Neuronal stem cell (in vitro differentiated cells): Measurements from ENCODE around the gene IFITM1.

Experiments
- DNase-seq: peaks from one replicate; pipeline ENCODE4 v3.0.0-alpha.2; 2013; ENCODE audit warnings: low spot score
- H2AFZ ChIP-seq: one replicate; pipeline ENCODE4 v1.6.1; 2013; ENCODE audit warnings: mild to moderate bottlenecking, low read length, inconsistent platforms
- H2AK5ac ChIP-seq: 2 replicates; pipeline ENCODE4 v1.6.1; 2013; ENCODE audit warnings: low read depth, mild to moderate bottlenecking, inconsistent platforms, low read length, moderate library complexity, mixed read lengths
- H2BK120ac ChIP-seq: 2 replicates; pipeline ENCODE4 v1.6.1; 2013; ENCODE audit warnings: low read depth, mild to moderate bottlenecking, inconsistent platforms, low read length, moderate library complexity, mixed read lengths
- H2BK12ac ChIP-seq: one replicate; pipeline ENCODE4 v1.6.1; 2013; ENCODE audit warnings: low read length, inconsistent platforms
- H2BK15ac ChIP-seq: 2 replicates; pipeline ENCODE4 v1.6.1; 2013; ENCODE audit warnings: mild to moderate bottlenecking, low read length, inconsistent platforms, mixed read lengths
- H2BK5ac ChIP-seq: one replicate; pipeline ENCODE4 v1.6.1; 2013; ENCODE audit warnings: inconsistent platforms, mild to moderate bottlenecking, low read length, moderate library complexity
- H3K14ac ChIP-seq: one replicate; pipeline ENCODE4 v1.6.1; 2013; ENCODE audit warnings: low read length, inconsistent platforms
- H3K18ac ChIP-seq: 2 replicates; pipeline ENCODE4 v1.6.1; 2013; ENCODE audit warnings: low read length, inconsistent platforms
- H3K23ac ChIP-seq: 2 replicates; pipeline ENCODE4 v1.6.1; 2013; ENCODE audit warnings: low read depth, mild to moderate bottlenecking, mixed read lengths, low read length, inconsistent platforms; ENCODE audit not compliant: poor library complexity
- H3K27ac ChIP-seq: replicated peaks from 3 replicates; pipeline ENCODE4 v1.5.1; 2013; ENCODE audit warnings: low read length, inconsistent platforms
- H3K27me3 ChIP-seq, 3 experiments: 2 replicates each; pipeline ENCODE4 v1.6.1; 2013; ENCODE audit warnings: low read length in 3 of 3, mild to moderate bottlenecking in 2 of 3, inconsistent platforms in 1 of 3, low read depth in 1 of 3, mixed read lengths in 1 of 3, moderate library complexity in 1 of 3; ENCODE audit not compliant: control insufficient read depth in 3 of 3, insufficient read depth in 3 of 3
- H3K36me3 ChIP-seq, 2 donors: replicated peaks in 1 of 2; 2 replicates each; pipeline ENCODE4 v1.6.1; 2013; ENCODE audit warnings: low read length in 2 of 2; ENCODE audit not compliant: control insufficient read depth in 2 of 2, insufficient read depth in 2 of 2
- H3K4ac ChIP-seq: 2 replicates; pipeline ENCODE4 v1.6.1; 2013; ENCODE audit warnings: inconsistent platforms, mild to moderate bottlenecking, low read length, moderate library complexity
- H3K4me1 ChIP-seq, 2 donors: 1 replicate in 1 of 2; 2 replicates in 1 of 2; pipeline ENCODE4 v1.6.1; 2013; ENCODE audit warnings: low read length in 2 of 2, low read depth in 1 of 2; ENCODE audit not compliant: control insufficient read depth in 2 of 2, insufficient read depth in 1 of 2
- H3K4me2 ChIP-seq: one replicate; pipeline ENCODE4 v1.6.1; 2013; ENCODE audit warnings: mild to moderate bottlenecking, low read length, inconsistent platforms; ENCODE audit not compliant: insufficient read depth, poor library complexity, severe bottlenecking
- H3K4me3 ChIP-seq, 2 donors: 2 replicates each; pipeline ENCODE4 v1.5.1; 2013; ENCODE audit warnings: low read length in 2 of 2, mild to moderate bottlenecking in 2 of 2, inconsistent platforms in 1 of 2, moderate library complexity in 1 of 2
- H3K79me1 ChIP-seq: one replicate; pipeline ENCODE4 v1.6.1; 2013; ENCODE audit warnings: low read depth, mild to moderate bottlenecking, inconsistent platforms, low read length, moderate library complexity
- H3K9ac ChIP-seq: one replicate; pipeline ENCODE4 v1.6.1; 2013; ENCODE audit warnings: mild to moderate bottlenecking, low read depth, low read length, inconsistent platforms; ENCODE audit not compliant: poor library complexity
- H3K9me3 ChIP-seq, 2 donors: replicated peaks in 1 of 2; 2 replicates each; pipeline versions ENCODE3 to v1.6.1; 2013; ENCODE audit warnings: low read length in 2 of 2, mild to moderate bottlenecking in 2 of 2, inconsistent platforms in 1 of 2, low read depth in 1 of 2, mixed read lengths in 1 of 2, moderate library complexity in 1 of 2; ENCODE audit not compliant: control insufficient read depth in 2 of 2, insufficient read depth in 1 of 2
- H4K8ac ChIP-seq: one replicate; pipeline ENCODE4 v1.6.1; 2013; ENCODE audit warnings: low read depth, mild to moderate bottlenecking, inconsistent platforms, low read length, moderate library complexity
- H4K91ac ChIP-seq: one replicate; pipeline ENCODE4 v1.6.1; 2013; ENCODE audit warnings: low read length, low read depth, mild to moderate bottlenecking, inconsistent platforms; ENCODE audit not compliant: poor library complexity
- WGBS, 2 donors: extraction: QIAGEN DNeasy Blood & Tissue Kit; methylation state at CpG; one replicate each; pipeline ENCODE4 v1.1.7; 2013; ENCODE audit warnings: missing lambda C conversion rate in 2 of 2, mixed read lengths in 1 of 2; ENCODE audit not compliant: insufficient read length in 2 of 2, insufficient replicate concordance in 1 of 2; ENCODE audit errors: extremely low coverage in 2 of 2; 5-methylcytosine and 5-hydroxymethylcytosine counted together

Gene IFITM1

DNA sequence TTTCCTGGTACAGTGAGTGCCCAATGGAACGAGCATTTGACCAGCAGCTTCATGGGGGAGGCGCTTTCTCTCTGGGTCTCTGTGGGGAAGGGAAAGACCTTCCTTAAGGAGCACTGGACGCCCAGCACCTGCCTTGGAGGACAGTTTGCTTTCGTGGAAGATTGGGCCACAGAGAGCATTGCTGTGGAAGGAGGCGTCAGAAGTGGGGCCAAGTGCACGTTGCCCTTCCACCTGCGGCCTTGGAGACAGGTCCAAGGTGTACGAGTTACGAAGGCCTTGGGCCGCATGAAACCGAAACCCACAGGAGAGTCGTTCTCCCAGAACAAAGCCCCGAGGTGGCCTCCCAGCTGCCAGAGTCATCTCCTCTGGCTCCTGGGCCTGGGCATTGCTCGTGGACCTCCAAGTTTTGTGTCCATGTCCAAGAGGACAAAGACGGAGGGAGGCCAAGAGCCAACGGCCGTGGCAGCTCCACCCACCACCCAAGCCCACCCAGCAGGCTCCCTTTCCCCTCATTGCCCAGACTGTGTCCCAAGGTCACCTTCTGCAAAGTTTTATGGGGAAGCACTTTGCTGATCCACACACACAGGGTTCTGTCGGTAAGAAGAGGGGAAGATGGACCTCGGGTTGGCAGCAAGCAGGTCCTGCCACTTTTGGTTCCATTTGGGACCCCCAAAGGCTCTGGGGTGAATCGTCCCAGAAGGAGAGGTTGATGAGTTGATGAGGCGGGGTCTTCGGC is 41.5 kb upstream of the IFITM1 start:
- Histone ChIP-seq H3K4me3 (no peak overlapping the region), H2BK5ac (no peak overlapping the region), H3K23ac (peak overlapping the region; percentile 48), H3K27me3 (no peaks in the 10 kb centered on the region), H2AK5ac (no peak overlapping the region), H3K18ac (no peak overlapping the region), H3K9ac (no peak overlapping the region), H3K36me3 (no peaks in the 10 kb centered on the region), H4K8ac (no peak overlapping the region), H3K4me2 (no peak overlapping the region), H3K27ac (no peak overlapping the region), H3K79me1 (no peaks in the 10 kb centered on the region), H3K4me1 (peaks cover 0 to 5% of the 10 kb centered on the region in 2 donors), H3K9me3 (peaks cover 1 to 8% of the 10 kb centered on the region in 2 donors), H3K14ac (no peak overlapping the region), H3K4ac (no peak overlapping the region), H2BK12ac (no peak overlapping the region), H2BK15ac (no peak overlapping the region), H4K91ac (no peak overlapping the region), H2AFZ (no peak overlapping the region), H2BK120ac (no peak overlapping the region)
- DNase-seq = no peak
- no CpG with 5 or more reads among the region's 22 CpGs for whole genome bisulfite sequencing, 2 donors

DNA sequence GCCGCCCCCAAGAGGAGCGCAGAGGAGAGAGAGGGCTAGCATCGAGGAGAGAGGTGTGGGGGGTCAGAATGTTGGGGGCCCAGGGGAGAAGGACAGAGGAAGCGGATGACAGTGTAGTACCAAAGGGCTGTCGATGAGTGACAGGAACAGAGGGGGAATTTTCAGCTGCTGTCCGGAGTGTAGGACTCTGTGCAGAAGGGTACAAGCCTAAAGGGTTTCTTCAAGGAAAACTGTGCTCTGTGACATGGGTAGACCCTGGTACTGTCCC is 41.0 kb upstream of the IFITM1 start:
- no peak overlapping the region for H2BK120ac ChIP-seq
- H3K36me3 ChIP-seq = no peaks in the 10 kb centered on the region
- no peak overlapping the region for H3K27ac ChIP-seq
- H2BK12ac ChIP-seq = no peak overlapping the region
- H3K18ac ChIP-seq = no peak overlapping the region
- peaks cover 0 to 10% of the 10 kb centered on the region in 2 donors for H3K4me1 ChIP-seq
- no CpG with 5 or more reads among the region's 6 CpGs for WGBS, 2 donors
- peaks cover 1 to 8% of the 10 kb centered on the region in 2 donors for H3K9me3 ChIP-seq
- H3K4me3 ChIP-seq = no peak overlapping the region
- H3K14ac ChIP-seq = no peak overlapping the region
- no peak overlapping the region for H2BK15ac ChIP-seq
- H2BK5ac ChIP-seq = no peak overlapping the region
- no peak overlapping the region for H2AK5ac ChIP-seq
- no peak overlapping the region for H3K4ac ChIP-seq
- peak overlapping the region; percentile 48 for H3K23ac ChIP-seq
- H4K91ac ChIP-seq = no peak overlapping the region
- H3K9ac ChIP-seq = no peak overlapping the region
- H2AFZ ChIP-seq = no peak overlapping the region
- no peak overlapping the region for H4K8ac ChIP-seq
- no peak for DNase-seq
- H3K27me3 ChIP-seq = no peaks in the 10 kb centered on the region
- no peak overlapping the region for H3K4me2 ChIP-seq
- no peaks in the 10 kb centered on the region for H3K79me1 ChIP-seq

DNA sequence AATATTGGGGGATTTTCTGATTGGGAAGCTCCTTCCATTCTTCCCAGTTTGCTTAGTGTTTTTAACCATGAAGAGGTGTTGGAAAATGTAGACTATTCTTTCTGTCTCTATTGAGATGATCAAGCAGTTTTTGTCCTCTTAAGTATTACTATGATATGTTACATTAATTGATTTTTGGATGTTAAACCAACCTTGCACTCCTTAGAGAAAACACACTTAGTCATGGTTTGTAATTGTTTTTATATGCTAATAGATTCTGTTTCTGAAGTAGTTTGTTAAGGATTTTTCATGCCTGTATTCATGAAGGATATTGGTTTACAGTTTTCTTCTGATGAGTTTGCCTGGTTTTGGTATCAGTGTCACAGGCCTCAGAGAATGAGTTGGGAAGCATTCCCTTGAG is 37.6 kb upstream of the IFITM1 start:
- Histone ChIP-seq H4K8ac (no peak overlapping the region), H3K18ac (no peak overlapping the region), H4K91ac (no peak overlapping the region), H3K4me3 (no peak overlapping the region), H2BK15ac (no peak overlapping the region), H2BK12ac (no peak overlapping the region), H2BK5ac (no peak overlapping the region), H3K4me1 (peaks cover 0 to 5% of the 10 kb centered on the region in 2 donors), H2BK120ac (no peak overlapping the region), H3K9me3 (peaks cover 3 to 4% of the 10 kb centered on the region in 2 donors), H3K9ac (no peak overlapping the region), H2AK5ac (no peak overlapping the region), H3K14ac (no peak overlapping the region), H3K36me3 (no peaks in the 10 kb centered on the region), H3K4me2 (no peak overlapping the region), H3K79me1 (no peaks in the 10 kb centered on the region), H3K27ac (no peak overlapping the region), H3K4ac (no peak overlapping the region), H2AFZ (no peak overlapping the region), H3K27me3 (no peaks in the 10 kb centered on the region), H3K23ac (no peak overlapping the region)
- no peak for DNase-seq

DNA sequence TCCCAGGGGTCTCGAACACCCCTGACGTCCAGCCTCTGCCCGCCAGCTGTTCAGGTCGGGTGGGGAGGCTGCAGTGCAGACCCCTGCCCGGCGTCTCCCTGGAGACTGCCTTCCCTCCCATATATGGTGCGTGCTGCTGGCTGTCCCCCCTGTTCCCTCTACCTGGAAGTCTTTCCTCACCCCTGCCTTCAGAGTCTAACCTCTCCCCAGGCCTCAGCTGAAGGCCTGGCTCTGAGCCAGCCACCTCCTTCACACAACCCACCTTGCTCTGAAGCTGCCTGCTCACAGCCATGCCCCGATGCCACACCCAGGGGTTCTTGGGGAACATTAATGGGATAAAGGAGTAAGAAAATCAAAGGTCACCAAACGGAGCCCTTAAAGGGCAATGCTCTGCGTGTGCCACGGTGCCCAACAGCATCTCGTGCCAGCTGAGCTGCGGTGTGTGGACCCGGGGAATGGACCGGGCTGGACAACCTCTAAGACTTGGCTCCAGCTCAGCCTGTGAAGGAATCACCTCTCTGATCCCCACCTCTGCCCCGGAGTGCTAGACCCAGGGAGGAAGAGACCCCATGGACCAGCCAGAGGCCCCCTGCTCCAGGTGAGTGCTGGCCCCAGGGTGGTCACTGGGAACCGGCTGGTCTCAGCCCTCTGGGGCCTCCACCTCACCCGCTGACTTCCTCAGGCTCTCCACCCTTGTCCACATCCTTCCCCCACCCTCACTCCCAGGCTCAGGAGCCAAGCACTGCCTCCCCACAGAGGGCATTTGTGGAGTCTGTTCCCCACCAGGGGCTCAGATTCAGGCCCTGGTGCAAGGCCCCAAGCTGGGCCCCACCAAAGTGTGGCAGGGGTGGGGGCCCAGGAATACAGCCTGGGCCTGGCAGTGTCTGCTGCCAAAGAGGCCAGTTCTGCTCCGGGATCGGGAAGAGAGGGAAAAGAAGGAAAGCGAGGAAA is 35.6 kb upstream of the IFITM1 start, which contains the start of gene NLRP6:
Gene NLRP6, plus strand, starts transcription at position 407 of the 951 bp plus-strand sequence. Its CDS starts 163 bp downstream, at position 570.
- H3K4me3 ChIP-seq = no peak within 1 kb of the TSS
- no peaks in the 10 kb centered on the region for H3K36me3 ChIP-seq
- H4K8ac ChIP-seq = no peak within 1 kb of the TSS
- H3K27me3 ChIP-seq = no peaks in the 10 kb centered on the region
- peak within 1 kb of the TSS; percentile 2 for H3K18ac ChIP-seq
- no peak within 1 kb of the TSS for H3K27ac ChIP-seq
- no peak within 1 kb of the TSS for H3K14ac ChIP-seq
- H3K9ac ChIP-seq = no peak within 1 kb of the TSS
- H2BK5ac ChIP-seq = peak within 1 kb of the TSS; percentile 33
- peak within 1 kb of the TSS; percentile 16 for H2BK15ac ChIP-seq
- peaks cover 2 to 10% of the 10 kb centered on the region in 2 donors for H3K4me1 ChIP-seq
- H3K9me3 ChIP-seq = peaks cover 3 to 4% of the 10 kb centered on the region in 2 donors
- no peak within 1 kb of the TSS for H2AK5ac ChIP-seq
- DNase-seq = no peak
- no peak within 1 kb of the TSS for H4K91ac ChIP-seq
- WGBS, 2 donors = no CpG with 5 or more reads among the region's 21 CpGs
- H2BK120ac ChIP-seq = no peak within 1 kb of the TSS
- H3K79me1 ChIP-seq = no peaks in the 10 kb centered on the region
- H2AFZ ChIP-seq = no peak within 1 kb of the TSS
- H3K4me2 ChIP-seq = no peak within 1 kb of the TSS
- no peak within 1 kb of the TSS for H3K23ac ChIP-seq
- no peak within 1 kb of the TSS for H3K4ac ChIP-seq
- H2BK12ac ChIP-seq = no peak within 1 kb of the TSS
